Peyer's patch (tissue), 4 donors: Measurements from ENCODE around the gene ABCA7.

Experiments used
- POLR2A ChIP-seq, 2 donors: fragments of 450-650 bp; IDR thresholded peaks; one replicate each; pipeline ENCODE4 v1.5.1; 2017; ENCODE audit warnings: antibody characterized with exemption in 2 of 2, mild to moderate bottlenecking in 2 of 2, moderate library complexity in 2 of 2
- TF ChIP-seq, protein P1 (sequence below), 6 experiments: fragments of 450-650 bp in 4 of 6; fragments of 200-600 bp in 2 of 6; sonication (generic) in 1 of 6; IDR thresholded peaks; one replicate each; pipeline ENCODE4 v1.5.1; 2017 to 2019; ENCODE audit warnings: antibody characterized with exemption in 6 of 6, mild to moderate bottlenecking in 3 of 6, moderate library complexity in 1 of 6

DNA sequence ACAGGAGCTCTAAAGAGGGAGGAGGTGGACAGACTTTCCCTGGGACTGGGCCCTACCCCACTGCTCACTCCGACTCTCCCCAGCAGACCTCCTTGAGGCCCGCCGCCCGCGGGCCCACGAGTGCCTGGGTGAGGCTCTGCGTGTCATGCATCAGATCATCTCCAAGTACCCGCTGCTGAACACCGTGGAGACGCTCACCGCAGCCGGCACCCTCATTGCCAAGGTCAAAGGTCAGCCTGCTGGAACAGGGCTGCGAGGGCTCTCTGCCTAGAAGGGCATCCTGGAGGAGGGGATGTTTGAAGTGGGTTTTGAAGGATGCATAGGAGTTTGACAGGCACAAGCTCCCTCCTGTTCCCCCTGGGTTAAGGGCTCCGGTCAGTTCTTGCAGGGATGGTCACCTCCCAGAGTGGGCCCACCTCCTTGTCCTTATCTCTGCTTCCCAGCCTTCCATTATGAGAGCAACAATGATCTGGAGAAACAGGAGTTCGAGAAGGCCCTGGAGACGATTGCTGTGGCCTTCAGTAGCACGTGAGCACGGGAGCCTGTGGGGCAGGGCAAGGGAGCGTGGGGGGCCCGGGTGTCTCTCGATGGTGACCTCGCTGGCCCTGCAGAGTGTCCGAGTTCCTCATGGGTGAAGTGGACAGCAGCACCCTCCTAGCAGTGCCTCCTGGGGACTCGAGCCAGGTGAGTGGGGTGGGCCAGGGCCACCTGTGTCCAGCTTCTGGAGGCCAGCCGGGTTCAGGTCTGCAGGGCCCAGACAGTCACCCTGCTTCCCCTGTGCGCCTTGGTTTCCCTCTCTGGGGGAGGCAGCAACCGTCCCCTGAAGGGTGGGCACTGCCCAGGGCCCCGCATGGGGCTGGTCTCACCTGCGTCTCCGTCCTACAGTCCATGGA is 33.4 kb downstream of the ABCA7 start:
- TF ChIP-seq, protein P1, sequence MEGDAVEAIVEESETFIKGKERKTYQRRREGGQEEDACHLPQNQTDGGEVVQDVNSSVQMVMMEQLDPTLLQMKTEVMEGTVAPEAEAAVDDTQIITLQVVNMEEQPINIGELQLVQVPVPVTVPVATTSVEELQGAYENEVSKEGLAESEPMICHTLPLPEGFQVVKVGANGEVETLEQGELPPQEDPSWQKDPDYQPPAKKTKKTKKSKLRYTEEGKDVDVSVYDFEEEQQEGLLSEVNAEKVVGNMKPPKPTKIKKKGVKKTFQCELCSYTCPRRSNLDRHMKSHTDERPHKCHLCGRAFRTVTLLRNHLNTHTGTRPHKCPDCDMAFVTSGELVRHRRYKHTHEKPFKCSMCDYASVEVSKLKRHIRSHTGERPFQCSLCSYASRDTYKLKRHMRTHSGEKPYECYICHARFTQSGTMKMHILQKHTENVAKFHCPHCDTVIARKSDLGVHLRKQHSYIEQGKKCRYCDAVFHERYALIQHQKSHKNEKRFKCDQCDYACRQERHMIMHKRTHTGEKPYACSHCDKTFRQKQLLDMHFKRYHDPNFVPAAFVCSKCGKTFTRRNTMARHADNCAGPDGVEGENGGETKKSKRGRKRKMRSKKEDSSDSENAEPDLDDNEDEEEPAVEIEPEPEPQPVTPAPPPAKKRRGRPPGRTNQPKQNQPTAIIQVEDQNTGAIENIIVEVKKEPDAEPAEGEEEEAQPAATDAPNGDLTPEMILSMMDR (IDR thresholded peaks at IDR 0.05): no peak
- no peak for TF ChIP-seq POLR2A (IDR thresholded peaks at IDR 0.05)
